NCI-H128 (cell line): ENCODE results near the gene ZNF275.
"Not testable (repeated sequence)": the region's sequence is repeated elsewhere in the genome, so short reads cannot be mapped to it uniquely, and the experiment has no call there.

Experiments used
- DNase-seq: peaks from one replicate; lab custom pipeline; 2025; ENCODE audit not compliant: unreplicated experiment; lab: John Stamatoyannopoulos, UW

Gene ZNF275

GRCh38 chrX:153353416-153353815 is 19.5 kb downstream of the ZNF275 start:
- DNase-seq = no peak

GRCh38 chrX:153357877-153358276 is 23.9 kb downstream of the ZNF275 start:
- no peak for DNase-seq

GRCh38 chrX:153361781-153362397 is 27.9 kb downstream of the ZNF275 start:
- no peak for DNase-seq

GRCh38 chrX:153365670-153366069 is 31.7 kb downstream of the ZNF275 start:
- DNase-seq = no peak

- no peak for DNase-seq
Measured at GRCh38 chrX:153366119-153366518, 32.2 kb downstream of the ZNF275 start.

GRCh38 chrX:153366878-153367538 is 33.1 kb downstream of the ZNF275 start:
- DNase-seq = no peak

GRCh38 chrX:153370293-153371055 is 36.5 kb downstream of the ZNF275 start:
- DNase-seq = no peak

GRCh38 chrX:153371256-153371655 is 37.3 kb downstream of the ZNF275 start:
- DNase-seq = no peak

- DNase-seq = no peak
Measured at GRCh38 chrX:153372949-153373348, 39.0 kb downstream of the ZNF275 start.

GRCh38 chrX:153374426-153374825 is 40.5 kb downstream of the ZNF275 start:
- no peak for DNase-seq

GRCh38 chrX:153375571-153375970 is 41.6 kb downstream of the ZNF275 start:
- DNase-seq = no peak

- no peak for DNase-seq
Measured at GRCh38 chrX:153377727-153378126, 43.8 kb downstream of the ZNF275 start.

- DNase-seq = no peak
Measured at GRCh38 chrX:153378607-153379006, 44.7 kb downstream of the ZNF275 start.

- no peak for DNase-seq
Measured at GRCh38 chrX:153379508-153379907, 45.6 kb downstream of the ZNF275 start.

GRCh38 chrX:153379971-153380581 is 46.1 kb downstream of the ZNF275 start:
- no peak for DNase-seq

- no peak for DNase-seq
Measured at GRCh38 chrX:153380691-153381090, 46.7 kb downstream of the ZNF275 start.

GRCh38 chrX:153381684-153382532 is 48.0 kb downstream of the ZNF275 start:
- peak; percentile 50 for DNase-seq

GRCh38 chrX:153382563-153383482 is 48.9 kb downstream of the ZNF275 start:
- DNase-seq = no peak

- DNase-seq = no peak
Measured at GRCh38 chrX:153384390-153384789, 50.4 kb downstream of the ZNF275 start.

GRCh38 chrX:153384973-153385372 is 51.0 kb downstream of the ZNF275 start:
- not testable (repeated sequence) for DNase-seq
